Subcutaneous adipose tissue (tissue), 4 donors: ENCODE data around the gene NNAT. TPM values are rescaled to one million over a fixed set of nuclear protein-coding genes. Genes with fewer than 3 reads are reported as not detected.

Experiments
- total RNA-seq, 4 donors: library from RNA; depleted of rRNA; stranded (reverse); fragments of >200 nt; gene quantifications; one replicate each; pipeline ENCODE4 v1.1.0, GENCODE V29; 2016
- TF ChIP-seq, protein P1 (sequence below): fragments of 450-650 bp; IDR thresholded peaks from one replicate; pipeline ENCODE4 v1.5.1; 2016; ENCODE audit warnings: low read depth, mild to moderate bottlenecking, control low read depth, antibody characterized with exemption, moderate library complexity

Gene NNAT
- total RNA-seq, 4 donors from 2014 or later = 11.0 to 44.3 (median 18.2) TPM

DNA sequence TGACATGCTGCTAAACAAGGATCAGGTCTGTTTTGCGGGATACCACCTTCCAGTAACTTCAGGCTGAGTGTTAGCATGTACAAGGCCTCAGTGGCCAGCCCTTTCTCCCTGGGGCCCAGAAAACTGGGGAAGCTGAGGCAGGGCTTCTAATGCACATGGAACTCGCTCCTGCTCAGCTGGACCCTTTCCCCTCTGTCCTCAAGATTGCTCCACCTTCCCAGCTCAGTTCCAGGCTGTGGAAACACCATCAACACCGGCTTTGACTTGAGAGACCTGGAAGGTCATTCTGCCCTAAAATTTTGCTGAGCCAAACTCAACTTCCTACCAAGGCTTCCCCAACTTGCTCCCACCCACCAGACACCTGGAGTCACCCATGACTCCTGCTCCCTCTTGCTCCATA is 10.8 kb downstream of the NNAT start:
- TF ChIP-seq, protein P1, sequence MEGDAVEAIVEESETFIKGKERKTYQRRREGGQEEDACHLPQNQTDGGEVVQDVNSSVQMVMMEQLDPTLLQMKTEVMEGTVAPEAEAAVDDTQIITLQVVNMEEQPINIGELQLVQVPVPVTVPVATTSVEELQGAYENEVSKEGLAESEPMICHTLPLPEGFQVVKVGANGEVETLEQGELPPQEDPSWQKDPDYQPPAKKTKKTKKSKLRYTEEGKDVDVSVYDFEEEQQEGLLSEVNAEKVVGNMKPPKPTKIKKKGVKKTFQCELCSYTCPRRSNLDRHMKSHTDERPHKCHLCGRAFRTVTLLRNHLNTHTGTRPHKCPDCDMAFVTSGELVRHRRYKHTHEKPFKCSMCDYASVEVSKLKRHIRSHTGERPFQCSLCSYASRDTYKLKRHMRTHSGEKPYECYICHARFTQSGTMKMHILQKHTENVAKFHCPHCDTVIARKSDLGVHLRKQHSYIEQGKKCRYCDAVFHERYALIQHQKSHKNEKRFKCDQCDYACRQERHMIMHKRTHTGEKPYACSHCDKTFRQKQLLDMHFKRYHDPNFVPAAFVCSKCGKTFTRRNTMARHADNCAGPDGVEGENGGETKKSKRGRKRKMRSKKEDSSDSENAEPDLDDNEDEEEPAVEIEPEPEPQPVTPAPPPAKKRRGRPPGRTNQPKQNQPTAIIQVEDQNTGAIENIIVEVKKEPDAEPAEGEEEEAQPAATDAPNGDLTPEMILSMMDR = no peak

DNA sequence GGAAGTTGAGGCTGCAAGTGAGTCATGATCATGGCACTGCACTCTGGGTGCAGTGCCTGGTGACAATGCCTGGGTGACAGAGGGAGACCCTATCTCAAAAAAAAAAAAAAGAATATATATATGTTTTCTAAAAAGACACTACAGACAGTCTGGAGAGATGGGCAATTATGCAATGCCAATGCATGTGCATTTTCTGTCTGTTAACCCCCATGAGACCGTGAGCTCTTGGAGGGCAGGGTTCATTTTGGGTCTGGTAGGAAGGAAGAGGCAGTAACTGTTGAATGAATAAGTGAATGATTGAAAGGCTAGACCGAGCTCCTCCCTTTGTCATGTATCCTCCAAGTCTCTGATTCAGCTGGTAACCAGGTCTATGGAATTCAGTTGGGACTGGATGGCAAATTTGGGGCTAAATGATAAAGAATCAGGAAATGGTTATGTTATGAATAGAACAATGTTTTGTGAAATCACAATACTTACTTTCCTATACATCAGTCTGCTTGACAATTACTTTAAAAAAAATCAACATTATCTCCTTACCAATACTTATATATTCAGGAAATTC is 12.2 kb downstream of the NNAT start:
- TF ChIP-seq, protein P1 = no peak

DNA sequence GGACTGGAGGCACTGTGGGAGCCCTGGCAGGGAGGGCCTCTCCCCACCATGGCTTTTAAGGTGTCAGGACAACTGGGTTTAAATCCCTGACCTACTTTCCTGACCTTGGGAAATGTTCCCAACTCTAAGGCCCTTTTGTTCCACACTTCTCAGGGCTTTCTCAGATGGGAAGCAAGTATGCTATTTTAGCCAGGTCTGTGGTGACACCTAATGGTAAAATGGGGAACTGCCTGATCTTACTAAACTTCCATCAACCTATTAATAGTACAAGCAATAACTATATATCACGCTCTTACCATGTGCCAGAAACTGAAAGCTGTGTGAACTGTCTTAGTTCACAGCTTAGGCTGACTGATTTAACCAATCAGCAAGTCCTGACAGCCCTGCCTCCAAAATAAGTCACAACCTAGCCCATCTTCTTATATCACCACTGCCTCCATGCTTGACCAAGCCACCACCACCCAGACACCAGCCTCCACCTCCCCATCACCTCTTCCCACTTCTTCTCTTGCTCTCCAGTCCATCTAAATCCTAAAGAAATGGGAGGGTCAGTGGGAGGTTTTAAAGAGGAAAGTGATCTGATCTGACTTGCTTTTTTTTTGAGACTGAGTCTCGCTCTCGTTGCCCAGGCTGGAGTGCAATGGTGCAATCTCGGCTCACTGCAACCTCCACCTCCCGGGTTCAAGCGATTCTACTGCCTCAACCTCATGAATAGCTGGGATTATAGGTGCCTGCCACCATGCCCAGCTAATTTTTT is 13.5 kb downstream of the NNAT start:
- TF ChIP-seq, protein P1 = no peak

DNA sequence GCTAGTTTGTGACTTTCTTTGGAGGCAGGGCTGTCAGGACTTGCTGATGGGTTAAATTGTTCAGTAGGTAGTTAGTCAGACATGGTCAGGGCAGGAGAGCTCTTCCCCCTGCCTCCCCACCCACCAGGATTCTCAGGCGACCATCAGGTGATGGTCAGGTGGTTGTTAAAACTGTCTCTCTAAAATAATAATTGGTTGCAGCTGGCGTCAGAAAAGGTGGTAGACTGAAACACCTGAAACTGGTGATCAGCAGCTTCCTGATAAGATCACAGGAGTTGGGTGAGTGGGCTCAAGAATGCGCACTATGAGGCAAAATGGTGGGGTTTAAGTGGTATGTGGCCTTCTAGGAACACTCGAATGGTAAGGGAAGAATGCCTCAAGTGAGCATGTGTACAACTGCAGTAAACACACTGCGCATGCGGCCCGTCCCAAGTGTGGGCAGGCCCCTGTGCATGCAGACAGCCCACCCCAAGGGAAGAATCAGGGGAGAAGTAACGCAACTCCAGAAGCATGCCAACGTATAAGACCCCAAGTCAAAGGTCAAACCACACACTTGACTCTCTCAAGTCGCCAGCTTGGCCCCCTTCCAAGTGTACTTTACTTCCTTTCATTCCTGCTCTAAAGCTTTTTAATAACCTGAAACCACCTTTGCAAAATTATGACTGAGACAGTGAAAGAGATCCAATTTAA is 14.5 kb downstream of the NNAT start:
- TF ChIP-seq, protein P1 = no peak

DNA sequence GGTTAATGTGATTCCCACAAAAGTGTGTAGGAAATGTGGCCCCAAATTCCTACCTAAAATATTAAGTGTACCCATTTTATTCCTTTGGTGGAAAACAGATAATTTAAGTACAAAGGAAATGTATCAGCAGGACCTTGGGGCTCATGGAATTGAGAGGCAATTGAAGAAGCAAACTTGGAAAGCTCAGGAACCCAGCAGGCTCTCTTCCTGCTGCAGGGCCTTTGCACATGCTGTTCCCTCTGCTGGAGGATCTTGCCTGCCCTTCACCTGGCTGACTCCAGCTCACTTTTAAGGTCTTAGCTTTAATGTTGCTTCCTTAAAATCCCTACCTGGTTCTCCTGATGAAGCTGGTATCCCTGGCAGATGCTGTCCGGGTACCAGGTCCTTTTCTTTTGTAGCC is 16.5 kb downstream of the NNAT start:
- TF ChIP-seq, protein P1 = no peak

DNA sequence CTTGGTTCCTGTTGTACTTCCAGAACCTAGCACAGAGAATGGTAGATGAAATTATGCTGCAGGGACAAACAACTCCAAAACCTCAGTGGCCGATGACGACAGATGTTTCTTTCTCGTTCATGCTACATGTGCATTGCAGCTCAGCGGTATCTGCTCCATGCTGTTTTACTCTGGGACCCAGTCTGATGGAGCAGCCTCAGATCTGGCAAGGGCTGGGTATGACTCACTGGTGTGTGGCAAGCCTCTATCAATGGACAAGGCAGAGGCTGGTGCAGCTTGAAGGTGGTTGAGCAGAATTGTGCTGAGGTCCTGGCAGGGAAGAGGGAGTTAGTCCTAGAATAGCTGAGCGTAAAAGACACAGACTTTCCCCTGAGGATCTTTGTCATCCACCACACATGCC is 17.0 kb downstream of the NNAT start:
- TF ChIP-seq, protein P1 = no peak

DNA sequence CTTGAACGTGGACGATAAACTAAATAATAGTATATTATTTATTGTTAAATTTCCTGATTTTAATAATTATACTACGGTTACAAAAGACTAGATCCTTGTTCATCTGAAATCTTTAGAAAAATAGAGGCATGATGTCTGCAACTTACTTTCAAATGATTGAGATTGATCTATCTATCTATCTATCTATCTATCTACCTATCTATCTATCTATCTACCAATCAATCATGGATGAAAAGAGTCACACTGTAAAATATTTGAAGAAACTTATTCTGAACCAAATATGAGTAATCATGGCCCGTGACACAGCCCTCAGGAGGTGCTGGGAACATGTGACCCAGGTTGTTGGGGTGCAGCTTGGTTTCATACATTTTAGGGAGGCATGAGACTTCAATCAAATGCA is 18.4 kb downstream of the NNAT start:
- TF ChIP-seq, protein P1 = no peak
